Spleen (tissue), 11 donors: Measurements from ENCODE around the gene TSHR. TPM values are rescaled to one million over a fixed set of nuclear protein-coding genes. Genes with fewer than 3 reads are reported as not detected.

Experiments used
- DNase-seq: peaks from one replicate; pipeline ENCODE4 v3.0.0-alpha.2; 2020
- H3K27ac ChIP-seq, 8 donors: fragments of 200-600 bp; sonication (generic) in 7 of 8; 1 replicate in 4 of 8; 2 replicates in 4 of 8; pipeline versions ENCODE4 v1.5.0 to v1.8.0; 2016 to 2021; ENCODE audit warnings: inconsistent platforms in 4 of 8, mild to moderate bottlenecking in 4 of 8, moderate library complexity in 1 of 8
- H3K27me3 ChIP-seq, 7 donors: fragments of 200-600 bp; sonication (generic) in 6 of 7; replicated peaks in 1 of 7; 1 replicate in 4 of 7; 2 replicates in 3 of 7; pipeline versions ENCODE4 v1.5.0 to v1.8.0; 2016 to 2021; ENCODE audit warnings: inconsistent platforms in 3 of 7, mild to moderate bottlenecking in 1 of 7
- H3K36me3 ChIP-seq, 6 donors: fragments of 200-600 bp; sonication (generic) in 5 of 6; 1 replicate in 4 of 6; 2 replicates in 2 of 6; pipeline versions ENCODE4 v1.5.0 to v1.8.0; 2016 to 2021; ENCODE audit warnings: inconsistent platforms in 2 of 6
- H3K4me1 ChIP-seq, 6 donors: fragments of 200-600 bp; sonication (generic) in 5 of 6; 1 replicate in 3 of 6; 2 replicates in 3 of 6; pipeline versions ENCODE4 v1.5.0 to v1.8.0; 2016 to 2021; ENCODE audit warnings: inconsistent platforms in 3 of 6
- H3K4me3 ChIP-seq, 8 donors: fragments of 200-600 bp; sonication (generic) in 7 of 8; 1 replicate in 4 of 8; 2 replicates in 4 of 8; pipeline versions ENCODE4 v1.5.0 to v1.8.0; 2016 to 2021; ENCODE audit warnings: inconsistent platforms in 4 of 8, mild to moderate bottlenecking in 4 of 8, moderate library complexity in 2 of 8
- H3K9me3 ChIP-seq, 8 donors: fragments of 200-600 bp; sonication (generic) in 7 of 8; 1 replicate in 4 of 8; 2 replicates in 4 of 8; pipeline versions ENCODE4 v1.5.0 to v1.8.0; 2016 to 2021; ENCODE audit warnings: inconsistent platforms in 4 of 8
- CTCF ChIP-seq, 11 experiments: fragments of 200-600 bp in 7 of 11; fragments of 450-650 bp in 4 of 11; sonication (generic) in 4 of 11; IDR thresholded peaks in 8 of 11; conservative IDR thresholded peaks in 3 of 11; 1 replicate in 7 of 11; 2 replicates in 4 of 11; pipeline versions ENCODE4 v1.4.0 to v1.8.0; 2016 to 2021; ENCODE audit warnings: antibody characterized with exemption in 11 of 11, inconsistent platforms in 4 of 11, mild to moderate bottlenecking in 1 of 11
- POLR2A ChIP-seq, 3 donors: fragments of 450-650 bp; IDR thresholded peaks; one replicate each; pipeline ENCODE4 v1.5.1; 2017; ENCODE audit warnings: antibody characterized with exemption in 3 of 3, mild to moderate bottlenecking in 1 of 3
- POLR2AphosphoS5 ChIP-seq, 3 donors: sonication (generic); formaldehyde crosslinking; IDR thresholded peaks; one replicate each; pipeline ENCODE4 v1.5.1; 2017; ENCODE audit warnings: antibody characterized with exemption in 3 of 3
- WGBS, 5 donors: extraction: QIAGEN DNeasy Blood & Tissue Kit in 3 of 5; methylation state at CpG; one replicate each; pipeline versions ENCODE4 v1.1.5 to v1.1.7; 2013 to 2018; 5-methylcytosine and 5-hydroxymethylcytosine counted together
- intact Hi-C: fragments of 100-400 bp; cut with DNase I; formaldehyde crosslinking; loops from one replicate; pipeline ENCODE4 v1.15.0; 2023; ENCODE audit warnings: low total_unique reads
- polyA plus RNA-seq, 3 donors: library from polyadenylated mRNA; stranded (reverse); fragments of 200-250 nt; gene quantifications; one replicate each; pipeline ENCODE4 v1.2.1, GENCODE V29; 2013
- total RNA-seq, 7 donors: library from RNA; depleted of rRNA in 3 of 7; stranded (reverse); fragments of >200 nt in 3 of 7; fragmentation: NEBNext Ultra II Directional in 4 of 7; extraction: Animal tissue kit (Norgen Biotek cat#: 25700) in 4 of 7; gene quantifications; one replicate each; pipeline versions ENCODE4 v1.1.0 to v1.2.1, GENCODE V29; 2016 to 2021
- donor health status: healthy with polysubstance abuse.
- donor health status: DM: no; HTN: no; CAD: no; lungs with moderate emphysema.
- donor health status: DM: no; HTN: no; CAD: no.
- donor health status: Bipolar disorder and iron deficiency.
- donor health status: healthy.
- donor health status: DM: no; HTN: no; CAD: no.
- donor health status: DM: yes; HTN: yes; CAD: no.

Gene TSHR
- total and polyA plus RNA-seq, 10 donors, result 0.22 to 3.1 (median 0.46) TPM; not detected in 1

- Histone ChIP-seq H3K4me3 (no peak overlapping the region), H3K4me1 (peaks cover 0 to 29% (median 20%) of the 10 kb centered on the region in 6 donors), H3K27me3 (no peaks in the 10 kb centered on the region), H3K9me3 (peaks cover 0 to 6% (median 0%) of the 10 kb centered on the region in 8 donors), H3K27ac (no peak overlapping the region), H3K36me3 (peaks cover 0 to 5% (median 0%) of the 10 kb centered on the region in 6 donors)
- TF ChIP-seq POLR2AphosphoS5 (IDR thresholded peaks at IDR 0.05), result no peak
- no peak for TF ChIP-seq CTCF (IDR thresholded peaks at IDR 0.05 in 8 of 11, conservative IDR thresholded peaks at IDR 0.05 in 3 of 11)
- no peak for TF ChIP-seq POLR2A (IDR thresholded peaks at IDR 0.05)
- DNase-seq, result no peak
- intact Hi-C loops, result no loop called here
- 92 to 99% (median 95%) methylated on average over 4 to 8 of the region's 8 CpGs for WGBS, 5 donors
Observed at GRCh38 chr14:80927083-80927989, 28.1 kb upstream of the TSHR start.

- no peak overlapping the region for H3K4me3 ChIP-seq
- H3K27ac ChIP-seq, result peak overlapping the region in 6 of 8 donors; percentile 30 to 79 (median 70)
- intact Hi-C loops, result no loop called here
- H3K9me3 ChIP-seq, result peaks cover 0 to 6% (median 0%) of the 10 kb centered on the region in 8 donors
- H3K36me3 ChIP-seq, result no peaks in the 10 kb centered on the region
- 76 to 93% (median 85%) methylated on average over 5 of the region's 5 CpGs for WGBS, 5 donors
- no peaks in the 10 kb centered on the region for H3K27me3 ChIP-seq
- TF ChIP-seq POLR2A (IDR thresholded peaks at IDR 0.05), result no peak
- no peak for DNase-seq
- H3K4me1 ChIP-seq, result peaks cover 0 to 29% (median 20%) of the 10 kb centered on the region in 6 donors
Observed at GRCh38 chr14:80930095-80930494, 25.3 kb upstream of the TSHR start.

- no peaks in the 10 kb centered on the region for H3K27me3 ChIP-seq
- H3K9me3 ChIP-seq, result peaks cover 0 to 6% (median 0%) of the 10 kb centered on the region in 8 donors
- no peak for DNase-seq
- intact Hi-C loops, result no loop called here
- peak overlapping the region; percentile 30 to 79 (median 64) for H3K27ac ChIP-seq
- H3K4me3 ChIP-seq, result peak overlapping the region in 1 of 8 donors; percentile 41
- 19 to 41% (median 23%) methylated on average over 8 of the region's 8 CpGs for WGBS, 5 donors
- peak in 1 of 3 donors; percentile 70 for TF ChIP-seq POLR2AphosphoS5 (IDR thresholded peaks at IDR 0.05)
- TF ChIP-seq CTCF (IDR thresholded peaks at IDR 0.05 in 8 of 11, conservative IDR thresholded peaks at IDR 0.05 in 3 of 11), result no peak
- no peaks in the 10 kb centered on the region for H3K36me3 ChIP-seq
- peaks cover 0 to 29% (median 20%) of the 10 kb centered on the region in 6 donors for H3K4me1 ChIP-seq
Observed at GRCh38 chr14:80930836-80931389, 24.5 kb upstream of the TSHR start.

GRCh38 chr14:80933282-80933681 lies 22.1 kb upstream of the TSHR start:
- intact Hi-C loops, result no loop called here
- no peaks in the 10 kb centered on the region for H3K27me3 ChIP-seq
- no peak overlapping the region for H3K4me3 ChIP-seq
- no peaks in the 10 kb centered on the region for H3K36me3 ChIP-seq
- peaks cover 0 to 6% (median 0%) of the 10 kb centered on the region in 8 donors for H3K9me3 ChIP-seq
- no peak overlapping the region for H3K27ac ChIP-seq
- peaks cover 0 to 29% (median 20%) of the 10 kb centered on the region in 6 donors for H3K4me1 ChIP-seq
- no peak for DNase-seq
- no peak for TF ChIP-seq POLR2AphosphoS5 (IDR thresholded peaks at IDR 0.05)
- TF ChIP-seq POLR2A (IDR thresholded peaks at IDR 0.05), result no peak
- no peak for TF ChIP-seq CTCF (IDR thresholded peaks at IDR 0.05 in 8 of 11, conservative IDR thresholded peaks at IDR 0.05 in 3 of 11)
